ENCODE data around the gene SAYSD1. TPM values are rescaled to one million over a fixed set of nuclear protein-coding genes. Genes with fewer than 3 reads are reported as not detected.

Gene SAYSD1
- total RNA-seq, 1 donor: 27.8 TPM

- no peak for TF ChIP-seq CTCF (IDR thresholded peaks at IDR 0.05; ENCODE audit: insufficient read depth, low read length)
These were observed 59.3 kb downstream of the SAYSD1 start for GRCh38 chr6:39055661-39056060.

GRCh38 chr6:39054577-39055142 is 60.3 kb downstream of the SAYSD1 start:
- no peak for DNase-seq (ENCODE audit: low read depth)
- H3K4me3 ChIP-seq (ENCODE audit: low read depth, low read length): no peak overlapping the region
- TF ChIP-seq CTCF (IDR thresholded peaks at IDR 0.05; ENCODE audit: insufficient read depth, low read length): no peak

More at GRCh38 chr6:39055661-39056060, 59.3 kb downstream of the SAYSD1 start:
- no peak overlapping the region for H3K4me3 ChIP-seq (ENCODE audit: low read depth, low read length)
- DNase-seq (ENCODE audit: low read depth): no peak

Other genes with a start within 250 kb of the SAYSD1 start
- not detected in 2 replicates for gene GLP1R, start 66.4 kb downstream of the SAYSD1 start, total RNA-seq (ENCODE audit: low replicate concordance)
- gene KCNK5, start 114.3 kb upstream of the SAYSD1 start, total RNA-seq (ENCODE audit: low replicate concordance): under 0.01 TPM in 1 of 2 replicates, not detected in the other
- not detected in 2 replicates for gene KCNK17, start 199.2 kb upstream of the SAYSD1 start, total RNA-seq (ENCODE audit: low replicate concordance)
- not detected in 2 replicates for gene KCNK16, start 207.5 kb upstream of the SAYSD1 start, total RNA-seq (ENCODE audit: low replicate concordance)

Measured in fibroblast of the aortic adventitia (primary cell).